ENCODE measurements around the gene KCNMB2.
"Not testable (repeated sequence)": the region's sequence is repeated elsewhere in the genome, so short reads cannot be mapped to it uniquely, and the experiment has no call there.

KCNMB2 gene

GRCh38 chr3:178699810-178700209 is 163.6 kb downstream of the KCNMB2 start:
- DNase-seq (ENCODE audit: low read depth in 1 of 2, low spot score in 1 of 2): no peak

GRCh38 chr3:178703268-178703975 is 167.2 kb downstream of the KCNMB2 start:
- no peak for DNase-seq (ENCODE audit: low read depth in 1 of 2, low spot score in 1 of 2)

- DNase-seq (ENCODE audit: low read depth in 1 of 2, low spot score in 1 of 2): no peak
Observed at GRCh38 chr3:178705925-178706324, 169.7 kb downstream of the KCNMB2 start.

- DNase-seq (ENCODE audit: low read depth in 1 of 2, low spot score in 1 of 2): no peak
Observed at GRCh38 chr3:178706411-178706810, 170.2 kb downstream of the KCNMB2 start.

DNA sequence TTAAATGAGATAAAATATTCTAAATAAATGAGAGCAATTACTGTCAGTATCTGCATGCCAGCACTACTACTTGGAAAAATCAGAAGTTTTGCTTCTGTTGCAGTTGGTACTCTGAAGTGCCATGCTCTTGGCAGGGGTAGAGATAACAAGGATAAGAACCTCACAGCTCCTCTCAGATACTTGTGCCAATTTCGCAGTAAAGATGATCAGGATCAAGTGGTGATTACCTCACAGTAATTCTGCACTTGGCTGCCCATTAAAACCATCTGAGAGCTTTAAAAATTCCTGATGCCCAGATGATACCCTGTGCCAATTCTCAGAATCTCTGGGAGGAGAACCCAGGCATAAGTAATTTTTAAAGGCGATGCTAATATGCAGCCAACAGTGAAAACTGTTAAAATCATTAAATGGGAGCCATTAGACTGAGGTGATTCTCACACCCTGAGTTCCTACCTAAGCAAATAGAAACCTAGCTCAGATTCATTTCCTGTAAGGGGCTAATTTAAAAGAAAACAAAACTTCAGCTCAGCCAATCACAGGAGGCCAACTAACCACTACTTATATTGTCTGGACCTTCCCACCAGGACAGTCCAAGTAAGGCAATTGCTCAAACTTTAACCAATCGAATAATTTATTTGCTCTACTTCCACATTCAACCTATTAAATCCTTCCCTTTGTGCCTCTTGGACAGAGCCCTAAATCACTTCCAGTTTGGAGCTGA is 171.2 kb downstream of the KCNMB2 start:
- DNase-seq (ENCODE audit: low read depth in 1 of 2, low spot score in 1 of 2): no peak

DNA sequence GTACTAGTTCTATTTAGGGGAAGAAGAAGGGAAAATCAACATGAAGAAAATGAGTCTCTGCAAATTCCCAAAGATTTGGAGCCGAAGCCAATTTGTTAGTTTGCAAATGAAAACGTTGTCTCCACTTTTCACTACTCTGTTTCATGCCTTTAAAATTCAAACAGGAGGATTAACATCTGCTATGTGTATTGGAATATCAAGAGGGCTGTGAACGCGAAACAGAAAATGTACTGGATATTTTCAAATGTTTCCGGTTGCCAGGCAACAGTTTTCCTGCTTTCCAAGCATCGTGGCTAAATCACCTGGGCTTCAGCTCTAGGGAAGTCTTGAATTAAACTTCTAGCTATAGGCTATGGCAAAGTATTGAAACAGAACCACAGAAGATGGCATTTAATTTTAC is 172.8 kb downstream of the KCNMB2 start:
- DNase-seq (ENCODE audit: low read depth in 1 of 2, low spot score in 1 of 2): no peak

DNA sequence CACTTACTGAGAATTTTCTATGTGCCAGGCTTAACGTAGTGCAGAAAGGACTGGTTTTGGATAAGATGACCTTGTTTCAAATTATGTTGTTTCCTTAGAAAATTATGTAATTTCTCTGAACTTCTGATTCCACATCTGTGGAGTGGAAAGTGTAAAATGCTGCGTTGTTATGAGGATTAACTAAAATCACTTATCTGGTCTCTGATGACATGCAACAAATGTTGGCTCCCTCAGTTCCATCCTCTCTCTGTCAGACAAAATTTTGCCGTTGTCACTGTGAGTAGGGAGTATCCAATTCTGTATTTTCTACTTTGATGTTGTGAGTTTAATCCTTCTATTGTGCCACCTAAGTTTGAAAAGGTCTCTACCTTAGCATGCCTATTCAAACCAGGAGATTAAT is 175.5 kb downstream of the KCNMB2 start:
- DNase-seq (ENCODE audit: low read depth in 1 of 2, low spot score in 1 of 2): no peak

GRCh38 chr3:178712247-178712646 is 176.0 kb downstream of the KCNMB2 start:
- no peak for DNase-seq (ENCODE audit: low read depth in 1 of 2, low spot score in 1 of 2)

GRCh38 chr3:178714925-178715832 is 178.9 kb downstream of the KCNMB2 start:
- DNase-seq (ENCODE audit: low read depth in 1 of 2, low spot score in 1 of 2): no peak

GRCh38 chr3:178718995-178719635 is 182.9 kb downstream of the KCNMB2 start:
- no peak for DNase-seq (ENCODE audit: low read depth in 1 of 2, low spot score in 1 of 2)

GRCh38 chr3:178732824-178733223 is 196.6 kb downstream of the KCNMB2 start:
- no peak for DNase-seq (ENCODE audit: low read depth in 1 of 2, low spot score in 1 of 2)

GRCh38 chr3:178735032-178735674 is 198.9 kb downstream of the KCNMB2 start:
- DNase-seq (ENCODE audit: low read depth in 1 of 2, low spot score in 1 of 2): no peak

DNA sequence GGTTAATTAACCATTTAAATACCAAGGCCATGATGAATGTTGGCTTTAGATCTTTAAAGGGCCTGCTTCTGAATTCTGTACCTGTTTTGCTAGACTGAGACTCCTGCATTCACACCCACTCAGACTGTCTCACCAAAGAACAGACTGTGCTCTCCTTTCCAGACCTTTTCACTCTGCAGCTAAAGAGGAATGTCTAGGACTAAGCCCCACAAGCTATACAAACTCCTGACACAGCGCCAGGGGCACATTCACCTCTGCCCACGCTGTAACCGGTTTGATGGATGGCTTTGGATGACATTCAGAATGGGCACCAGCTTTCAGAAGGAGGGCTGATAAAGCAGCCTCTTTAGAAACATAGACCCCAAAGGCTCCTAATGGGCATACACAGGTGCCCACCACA is 200.1 kb downstream of the KCNMB2 start:
- DNase-seq (ENCODE audit: low read depth in 1 of 2, low spot score in 1 of 2): no peak

GRCh38 chr3:178739720-178740119 is 203.5 kb downstream of the KCNMB2 start:
- DNase-seq (ENCODE audit: low read depth in 1 of 2, low spot score in 1 of 2): no peak

GRCh38 chr3:178741020-178741419 is 204.8 kb downstream of the KCNMB2 start:
- DNase-seq (ENCODE audit: low read depth in 1 of 2, low spot score in 1 of 2): no peak

GRCh38 chr3:178743297-178743696 is 207.1 kb downstream of the KCNMB2 start:
- DNase-seq (ENCODE audit: low read depth in 1 of 2, low spot score in 1 of 2): no peak

DNA sequence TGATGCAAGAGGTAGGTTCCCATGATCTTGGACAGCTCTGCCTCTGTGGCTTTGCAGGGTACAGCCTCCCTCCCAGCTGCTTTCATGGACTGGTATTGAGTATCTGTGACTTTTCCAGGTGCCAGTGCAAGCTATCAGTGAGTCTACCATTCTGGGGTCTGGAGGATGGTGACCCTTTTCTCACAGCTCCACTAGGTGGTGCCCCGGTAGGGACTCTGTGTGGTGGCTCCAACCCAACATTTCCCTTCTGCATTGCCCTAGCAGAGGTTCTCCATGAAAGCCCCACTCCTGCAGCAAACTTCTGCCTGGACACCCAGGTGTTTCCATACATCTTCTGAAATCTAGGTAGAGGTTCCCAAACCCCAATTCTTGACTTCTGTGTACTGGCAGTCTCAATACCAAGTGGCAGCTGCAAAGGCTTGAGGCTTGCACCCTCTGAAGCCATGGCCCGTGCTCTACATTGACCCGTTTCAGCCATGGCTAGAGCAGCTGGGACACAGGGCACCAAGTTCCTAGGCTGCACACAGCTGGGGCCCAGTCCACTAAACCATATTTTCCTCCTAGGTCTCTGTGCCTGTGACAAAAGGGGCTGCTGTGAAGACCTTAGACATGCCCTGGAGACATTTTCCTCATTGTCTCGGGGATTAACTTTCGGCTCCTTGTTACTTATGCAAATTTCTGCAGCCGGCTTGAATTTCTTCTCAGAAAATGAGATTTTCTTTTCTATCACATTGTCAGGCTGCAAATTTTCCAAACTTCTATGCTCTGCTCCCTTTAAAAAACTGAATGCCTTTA is 209.8 kb downstream of the KCNMB2 start:
- DNase-seq (ENCODE audit: low read depth in 1 of 2, low spot score in 1 of 2): not testable (repeated sequence)

- no peak for DNase-seq (ENCODE audit: low read depth in 1 of 2, low spot score in 1 of 2)
Observed at GRCh38 chr3:178748874-178749273, 212.6 kb downstream of the KCNMB2 start.

GRCh38 chr3:178749471-178749870 is 213.2 kb downstream of the KCNMB2 start:
- DNase-seq (ENCODE audit: low read depth in 1 of 2, low spot score in 1 of 2): no peak
